ENCODE results near the gene CAPS.
"Not testable (repeated sequence)": the region's sequence is repeated elsewhere in the genome, so short reads cannot be mapped to it uniquely, and the experiment has no call there.

GRCh38 chr19:5961641-5961968 lies 47.6 kb downstream of the CAPS start:
- not testable (repeated sequence) for TF ChIP-seq POLR2A (IDR thresholded peaks at IDR 0.05; ENCODE audit: low read depth, low read length); TAF1 (IDR thresholded peaks at IDR 0.05; ENCODE audit: borderline replicate concordance, low read depth, low read length); POLR2AphosphoS5 (IDR thresholded peaks at IDR 0.05; ENCODE audit: low read depth, low read length)
